DMS79 (cell line): ENCODE data around the gene CAPN13.
"Not testable (repeated sequence)": the region's sequence is repeated elsewhere in the genome, so short reads cannot be mapped to it uniquely, and the experiment has no call there.

Experiments
- DNase-seq: peaks from one replicate; lab custom pipeline; 2025; lab: John Stamatoyannopoulos, UW

CAPN13 gene

DNA sequence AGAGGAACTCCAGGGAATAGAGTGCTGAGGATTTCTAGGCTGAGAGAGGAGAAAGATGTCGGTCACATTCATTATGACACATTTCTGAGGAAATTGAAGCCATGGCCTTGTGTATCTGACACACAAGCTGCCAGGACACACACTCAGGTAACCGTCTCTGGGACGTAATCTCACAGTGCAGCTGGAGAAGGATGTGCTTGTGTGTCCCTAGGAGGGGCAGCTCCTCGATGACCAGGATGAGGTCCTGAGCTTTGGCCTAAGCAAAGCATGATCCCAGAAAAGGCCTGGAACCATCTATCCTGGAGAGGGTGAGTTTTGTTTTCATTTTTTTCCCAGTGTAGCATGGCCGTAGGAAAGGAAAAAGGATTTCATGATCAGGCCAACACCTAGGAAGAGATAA lies 102.2 kb downstream of the CAPN13 start:
- DNase-seq, result no peak

DNA sequence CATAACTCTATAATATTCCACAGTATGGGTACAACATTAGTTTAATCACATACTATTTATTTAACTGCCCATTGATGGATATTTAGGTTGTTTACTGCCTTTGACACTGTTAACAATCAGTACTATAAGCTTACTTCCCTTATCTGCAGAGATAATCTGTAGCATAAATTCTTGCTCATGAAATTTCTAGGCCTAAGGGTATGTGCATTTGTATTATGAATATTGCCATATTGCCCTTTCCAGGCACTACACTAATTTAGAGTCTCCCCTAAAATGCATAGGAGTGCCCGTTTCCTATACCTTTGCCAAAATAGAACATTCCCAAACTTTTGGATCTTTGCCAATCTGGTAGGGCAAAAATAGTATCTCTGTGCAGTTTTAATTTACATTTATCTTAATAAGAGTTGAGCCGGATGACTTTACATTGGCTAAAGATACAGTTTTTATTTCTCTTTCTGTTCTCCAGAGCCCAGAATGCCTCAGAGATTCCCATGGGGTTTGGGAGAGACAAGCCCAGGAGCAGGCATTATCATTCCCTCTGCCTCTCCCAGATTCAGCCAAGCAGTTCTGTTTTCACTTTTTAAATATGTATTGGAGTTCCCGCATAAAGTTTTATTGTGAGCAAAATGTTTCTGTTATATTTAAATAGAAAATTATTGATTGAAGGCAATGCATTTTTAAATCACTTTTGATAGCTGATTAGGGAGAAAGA lies 102.8 kb downstream of the CAPN13 start:
- no peak for DNase-seq

DNA sequence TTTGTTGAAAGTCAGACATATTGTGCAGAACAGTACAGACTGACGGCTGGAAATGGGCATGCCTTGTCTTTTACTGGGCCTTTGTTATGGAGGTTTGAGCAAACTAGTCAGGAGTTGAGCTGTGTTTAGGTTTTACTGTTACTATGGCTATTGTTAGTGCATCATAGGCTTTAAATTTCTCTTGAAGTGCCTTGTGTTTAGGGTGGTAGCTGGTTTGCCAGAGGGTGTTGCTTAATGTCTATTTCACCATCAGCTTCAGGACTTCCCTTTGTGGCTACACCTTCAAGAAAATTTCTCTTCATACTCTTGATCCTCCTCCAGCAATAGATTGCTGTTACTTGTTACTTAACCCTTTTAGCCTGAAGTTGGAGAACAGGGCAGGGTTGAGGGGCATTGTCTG lies 104.6 kb downstream of the CAPN13 start:
- DNase-seq, result no peak

DNA sequence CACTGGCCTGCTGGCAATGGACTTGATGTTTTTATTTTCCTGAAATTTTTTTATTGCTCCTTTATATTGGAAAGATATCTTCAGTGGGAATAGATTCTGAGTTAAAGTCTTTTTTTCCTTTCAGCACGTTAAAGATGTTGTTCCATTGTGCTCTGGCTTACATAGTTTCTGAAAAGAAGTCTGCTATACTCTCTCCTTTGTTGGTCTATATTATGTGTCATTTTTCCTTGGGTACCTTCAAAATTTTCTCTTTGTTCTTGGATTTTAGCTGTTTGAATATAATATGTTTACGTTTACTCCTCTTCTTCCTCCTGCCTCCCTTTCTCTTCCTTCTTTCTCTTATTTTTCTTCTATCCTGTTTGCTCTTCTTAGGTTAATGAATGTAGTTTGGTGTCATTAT lies 105.5 kb downstream of the CAPN13 start:
- no peak for DNase-seq

DNA sequence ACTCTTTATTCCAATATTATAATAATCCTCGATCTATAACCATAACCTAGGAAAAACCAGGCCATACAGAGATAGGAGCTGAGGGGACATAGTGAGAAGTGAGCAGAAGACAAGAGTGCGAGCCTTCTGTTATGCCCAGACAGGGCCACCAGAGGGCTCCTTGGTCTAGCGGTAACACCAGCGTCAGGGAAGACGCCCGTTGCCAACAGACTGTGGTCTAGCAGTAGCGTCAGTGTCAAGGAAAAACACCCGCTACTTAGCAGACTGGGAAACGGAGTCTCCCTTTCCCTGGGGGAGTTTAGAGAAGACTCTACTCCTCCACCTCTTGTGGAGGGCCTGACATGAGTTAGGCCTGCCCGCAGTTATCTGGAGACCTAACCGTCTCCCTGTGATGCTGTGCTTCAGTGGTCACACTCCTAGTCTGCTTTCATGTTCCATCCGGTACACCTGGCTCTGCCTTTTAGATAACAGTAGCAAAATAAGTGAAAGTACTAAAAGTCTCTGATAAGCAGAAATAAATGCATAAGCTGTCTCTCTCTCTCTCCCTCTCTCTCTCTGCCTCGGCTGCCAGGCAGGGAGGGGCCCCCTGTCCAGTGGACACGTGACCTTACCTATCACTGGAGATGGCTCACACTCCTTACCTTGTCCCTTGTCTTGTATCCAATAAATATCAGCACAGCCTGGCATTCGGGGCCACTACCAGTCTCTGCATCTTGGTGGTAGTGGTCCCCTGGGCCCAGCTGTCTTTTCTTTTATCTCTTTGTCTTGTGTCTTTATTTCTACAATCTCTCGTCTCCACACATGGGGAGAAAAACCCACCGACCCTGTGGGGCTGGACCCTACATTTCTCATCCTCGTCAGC lies 109.8 kb downstream of the CAPN13 start:
- not testable (repeated sequence) for DNase-seq

DNA sequence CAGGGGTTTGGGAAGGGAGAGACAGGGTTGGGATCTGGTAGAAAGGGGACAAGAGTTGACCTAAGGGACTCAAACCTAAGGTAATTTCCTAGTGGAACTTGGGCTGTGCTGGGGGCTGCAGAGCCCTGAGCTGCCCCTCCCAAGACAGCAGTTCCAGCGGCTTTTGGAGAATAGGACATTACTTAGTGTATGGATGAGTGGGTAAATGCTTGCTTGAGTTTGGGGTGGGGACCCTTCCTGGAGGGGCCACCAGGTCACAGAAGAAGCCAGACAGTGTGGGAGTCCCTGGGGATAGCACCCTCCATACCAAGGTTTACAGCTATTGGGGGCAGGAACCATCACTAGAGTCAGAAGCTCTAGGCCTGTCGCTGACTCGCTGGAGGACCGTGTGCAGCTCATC lies 111.5 kb downstream of the CAPN13 start:
- DNase-seq, result no peak

DNA sequence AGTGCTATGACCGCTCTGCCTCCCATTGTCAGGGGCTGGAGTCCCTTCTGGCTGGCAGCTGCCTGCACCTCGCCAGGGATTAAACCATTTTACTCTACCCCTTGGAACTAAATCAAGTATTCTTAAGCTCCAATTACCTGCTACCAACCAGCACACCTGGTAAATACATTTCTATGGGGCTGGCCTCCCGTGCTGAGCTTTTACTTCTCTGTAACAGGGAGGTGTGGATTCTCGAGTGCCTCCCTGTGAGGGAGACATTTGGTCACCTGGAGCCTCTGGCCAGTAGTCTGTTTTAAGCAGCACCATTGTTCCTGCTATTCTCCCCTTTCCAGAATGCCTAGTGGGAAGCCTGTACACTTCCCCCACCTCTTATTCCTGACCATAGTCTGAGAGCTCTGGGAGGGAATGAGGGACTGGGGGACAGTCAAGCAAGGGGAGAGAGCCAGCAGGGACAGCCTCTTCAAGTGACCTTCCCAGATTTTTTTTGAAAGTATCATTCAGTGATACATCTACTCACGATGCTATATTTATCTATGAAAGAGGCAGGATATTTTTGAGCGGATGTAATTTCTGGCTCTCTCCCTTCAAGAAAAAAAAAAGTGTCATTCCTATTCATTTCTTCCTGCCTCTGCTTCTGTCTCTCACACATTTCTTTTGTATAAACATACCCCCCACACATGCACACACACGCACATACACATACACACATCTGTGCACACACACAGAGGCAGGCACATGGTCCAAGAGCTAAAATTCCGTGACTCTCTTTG lies 112.8 kb downstream of the CAPN13 start:
- peak; percentile 60 for DNase-seq

DNA sequence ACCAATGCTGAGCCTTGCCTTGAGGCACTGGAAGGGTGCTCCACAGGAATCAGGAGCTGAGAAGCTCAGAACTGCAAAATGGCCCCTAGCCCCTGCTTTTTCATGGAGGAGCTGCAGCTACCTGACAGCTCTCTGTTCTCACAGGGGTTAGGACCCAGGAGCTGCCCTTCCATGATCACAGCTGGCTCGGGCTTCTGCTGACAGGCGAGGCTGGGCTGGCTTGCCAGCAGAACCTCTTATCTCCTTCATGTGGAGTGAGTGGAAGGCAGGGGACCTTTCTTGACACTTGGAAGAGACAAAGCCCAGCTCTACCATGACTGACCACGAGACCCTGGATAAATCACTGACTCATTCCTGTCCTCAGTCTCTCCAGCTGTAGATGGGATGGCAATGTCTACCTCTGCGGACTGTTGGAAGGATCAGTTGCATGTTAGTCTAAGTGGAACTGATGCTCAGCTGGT lies 113.4 kb downstream of the CAPN13 start:
- no peak for DNase-seq

DNA sequence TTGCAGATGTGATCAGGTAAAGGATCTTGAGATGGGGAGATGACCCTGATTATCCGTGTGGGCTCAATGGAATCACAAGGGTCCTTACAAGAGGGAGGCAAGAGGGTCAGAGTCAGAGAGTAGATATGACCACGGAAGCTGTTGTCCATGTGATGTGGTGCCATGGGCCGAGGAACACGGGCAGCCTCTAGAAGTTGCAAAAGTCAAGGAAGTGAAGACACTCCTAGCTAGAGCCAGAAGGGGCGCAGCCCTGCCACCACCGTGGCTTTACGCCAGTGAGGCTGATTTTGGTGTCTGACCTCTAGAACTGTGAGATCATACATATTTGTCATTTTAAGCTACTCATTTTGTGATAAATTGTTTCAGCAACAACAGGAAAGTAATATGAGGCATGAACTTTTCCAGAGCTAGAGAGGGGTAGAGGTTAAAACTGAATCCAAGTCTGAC lies 114.4 kb downstream of the CAPN13 start:
- DNase-seq, result no peak

DNA sequence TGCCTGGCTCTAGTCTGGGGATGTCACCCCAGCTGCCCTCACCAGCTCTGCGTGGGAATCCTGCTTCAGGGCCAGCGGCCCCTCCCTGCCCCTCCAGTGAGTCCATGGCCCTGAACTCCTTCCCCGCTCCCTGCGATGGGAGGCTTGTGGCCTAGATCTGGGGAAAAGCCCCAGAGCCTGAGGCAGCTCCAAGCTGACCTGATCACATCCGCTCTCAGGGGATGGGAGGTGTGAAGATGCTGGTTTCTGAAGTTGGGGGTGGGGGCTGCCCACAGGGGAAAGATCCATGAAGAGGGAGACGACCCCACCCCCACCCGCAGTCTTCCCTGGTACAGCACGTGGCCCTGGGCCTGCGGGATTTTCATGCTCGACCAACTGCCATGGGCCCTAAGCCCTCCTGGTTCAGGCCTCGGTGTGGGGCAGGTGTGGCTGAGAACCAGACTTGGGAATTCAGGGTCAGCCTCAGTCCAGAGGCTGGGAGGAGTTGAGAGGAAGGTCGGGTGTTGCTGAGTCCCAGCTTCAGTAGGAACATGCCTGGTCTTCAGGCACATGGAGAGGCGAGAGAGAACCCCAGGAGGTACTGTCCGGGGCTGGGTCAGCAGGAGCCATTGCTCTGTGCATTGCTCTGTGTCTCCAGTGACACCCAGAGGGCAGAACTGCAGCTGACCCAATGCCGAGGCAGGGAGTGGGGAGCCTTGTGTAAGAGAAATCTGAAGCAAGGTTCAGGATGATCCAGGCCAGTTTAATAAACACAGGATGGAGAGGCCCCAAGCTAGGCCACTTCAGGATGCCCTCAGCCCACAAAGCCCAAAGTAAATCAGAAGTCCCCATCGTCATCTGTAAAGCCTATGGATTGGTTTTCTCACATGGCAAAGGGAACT lies 115.1 kb downstream of the CAPN13 start:
- no peak for DNase-seq

DNA sequence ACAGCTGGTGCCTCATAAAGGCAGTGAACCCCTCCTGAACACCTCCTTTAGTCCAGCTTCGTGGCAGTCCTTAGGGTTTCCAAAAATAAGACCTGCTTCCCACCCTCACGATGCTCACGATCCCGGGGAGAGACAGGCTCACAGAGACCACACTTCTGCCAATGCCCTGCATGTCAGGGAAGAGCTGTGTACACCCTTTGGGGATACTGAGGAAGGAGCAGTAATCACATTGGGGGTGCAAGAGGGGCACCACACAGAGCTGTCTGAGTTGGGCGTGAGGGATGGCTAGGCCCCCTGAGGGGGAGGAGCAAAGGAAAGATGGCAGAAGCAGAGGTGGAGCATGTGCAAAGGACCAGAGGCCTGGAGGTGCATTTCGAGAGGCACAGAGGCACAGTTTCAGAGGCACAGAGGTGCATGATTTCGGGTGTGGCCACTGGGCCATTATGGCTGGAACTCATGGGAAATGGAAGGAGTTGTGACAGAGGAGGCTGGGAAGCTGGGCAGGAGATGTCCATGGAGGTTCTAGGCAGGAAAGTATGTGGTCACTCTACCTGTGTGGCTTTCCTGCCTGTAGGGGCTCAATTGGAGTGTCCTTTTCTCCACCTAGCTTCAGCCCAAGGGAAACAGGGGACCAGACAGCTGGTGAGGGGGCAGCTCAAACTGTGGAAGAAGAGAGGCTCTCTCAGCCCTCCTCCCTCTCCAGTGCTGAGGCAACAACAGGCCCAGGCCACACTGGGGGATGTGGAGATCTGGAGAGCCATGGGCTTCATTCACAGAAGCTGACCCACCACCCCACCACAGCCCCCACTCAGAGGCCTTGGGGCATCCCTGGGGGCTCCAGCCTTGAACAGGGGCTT lies 115.9 kb downstream of the CAPN13 start:
- DNase-seq, result no peak

DNA sequence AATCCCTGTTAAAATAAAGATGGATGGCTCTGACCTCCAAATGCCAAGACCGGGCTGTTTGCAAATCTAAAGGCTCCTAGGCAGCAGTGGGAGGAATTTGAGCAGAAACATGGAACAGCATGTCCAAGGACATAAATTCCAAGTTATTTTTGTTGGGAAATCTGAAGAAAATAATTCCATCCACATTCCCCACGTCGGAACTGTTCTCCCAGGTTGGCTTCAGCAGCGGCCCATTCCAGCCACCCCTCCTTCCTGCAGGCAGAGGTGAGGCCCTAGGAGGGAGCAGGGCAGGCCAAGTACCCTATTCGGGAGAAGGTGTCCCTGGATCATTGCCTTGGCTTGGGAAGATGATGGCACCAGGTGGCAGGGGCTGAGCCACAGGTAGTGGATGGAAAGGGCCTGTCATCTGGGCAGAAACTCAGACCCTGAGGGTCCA lies 117.1 kb downstream of the CAPN13 start:
- DNase-seq, result no peak

DNA sequence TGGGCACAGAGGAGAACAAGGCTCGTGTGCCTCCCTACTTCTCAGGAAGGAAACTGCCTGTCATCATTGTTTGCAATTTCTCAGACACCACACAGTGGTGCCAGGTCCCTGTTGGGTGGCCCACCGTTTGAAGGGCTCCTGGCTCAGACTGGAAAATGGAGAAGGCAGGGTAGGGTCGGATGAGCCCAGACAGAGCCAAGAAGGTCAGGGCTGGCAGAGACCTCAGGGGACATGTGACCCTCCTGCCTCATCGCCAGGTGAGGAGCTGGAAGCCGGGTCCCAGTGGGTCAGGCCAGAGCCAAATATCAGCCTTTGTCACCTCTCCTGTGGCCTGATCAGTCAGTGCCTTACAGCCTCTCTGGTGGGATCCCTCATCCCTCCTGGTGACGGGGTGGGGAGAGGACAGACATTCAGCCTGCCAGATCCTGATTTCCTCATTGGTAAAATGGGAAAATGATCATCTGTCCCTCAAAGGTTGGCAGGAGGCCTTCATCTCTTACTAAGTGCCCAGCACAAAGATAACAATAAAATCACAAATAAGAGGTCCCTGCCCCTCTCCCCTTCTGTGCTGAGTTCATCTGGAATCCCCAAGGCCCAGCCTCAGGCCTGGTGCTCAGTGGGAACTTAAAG lies 117.6 kb downstream of the CAPN13 start:
- DNase-seq, result no peak

DNA sequence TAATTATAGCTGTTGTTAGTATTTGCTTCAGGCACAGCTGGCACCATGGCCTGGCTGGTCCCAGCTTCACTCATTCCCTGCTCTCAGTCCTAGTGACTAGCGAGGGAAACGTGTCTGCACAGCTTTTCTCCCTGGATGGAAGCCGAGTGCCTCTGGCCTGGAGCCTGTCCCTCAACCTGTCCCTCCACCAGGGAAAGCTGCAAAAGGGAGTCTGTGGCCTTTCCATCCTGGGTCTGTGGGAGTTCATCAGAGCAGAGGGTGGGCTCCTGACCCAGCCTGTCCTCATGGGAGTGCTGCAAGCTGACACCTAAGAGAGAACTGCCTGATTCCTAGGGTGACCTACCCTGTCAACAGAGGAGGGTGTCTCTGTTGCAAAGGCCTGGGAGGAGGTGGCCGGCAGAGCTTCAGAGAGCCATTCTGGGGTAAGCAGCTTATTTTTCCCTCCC lies 118.3 kb downstream of the CAPN13 start:
- no peak for DNase-seq

DNA sequence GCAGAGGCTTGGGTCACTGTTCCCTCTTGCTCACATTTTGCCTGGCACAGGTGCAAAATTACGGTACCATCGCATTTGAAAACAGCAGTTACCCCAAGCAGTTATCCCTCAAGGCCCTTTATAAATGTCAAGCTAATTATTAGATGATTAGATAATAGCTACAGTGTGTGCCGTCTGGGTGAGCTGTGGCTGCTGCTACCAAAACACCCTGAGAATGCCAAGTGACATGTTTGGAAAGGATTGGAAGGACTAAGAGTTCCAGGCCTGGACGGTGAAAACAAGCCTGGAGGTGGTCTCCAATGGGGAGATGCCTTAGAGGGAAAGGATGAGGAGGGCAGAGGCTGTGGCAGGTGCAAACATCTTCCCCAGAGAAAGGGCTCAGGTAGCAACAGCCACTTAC lies 120.6 kb downstream of the CAPN13 start:
- peak; percentile 56 for DNase-seq

DNA sequence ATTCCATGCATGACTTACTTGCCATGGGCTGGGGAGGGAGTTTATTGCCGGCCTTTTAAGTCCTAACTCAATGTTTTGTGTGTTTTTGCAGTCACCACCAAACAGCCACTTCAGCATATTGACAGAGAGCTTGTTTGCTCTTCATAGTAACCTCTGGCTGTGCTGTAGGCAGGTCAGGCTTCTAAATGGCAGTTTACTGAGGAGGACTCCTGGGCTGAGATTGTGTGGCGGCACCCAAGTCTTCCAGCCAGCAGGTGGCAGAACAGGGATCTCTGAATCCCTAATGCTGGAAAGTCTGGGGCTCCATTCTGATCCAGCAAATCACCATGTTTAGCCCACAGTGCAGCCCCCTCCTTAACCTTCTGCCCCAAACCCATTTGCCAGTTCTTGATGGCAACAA lies 121.2 kb downstream of the CAPN13 start:
- peak; percentile 91 for DNase-seq

DNA sequence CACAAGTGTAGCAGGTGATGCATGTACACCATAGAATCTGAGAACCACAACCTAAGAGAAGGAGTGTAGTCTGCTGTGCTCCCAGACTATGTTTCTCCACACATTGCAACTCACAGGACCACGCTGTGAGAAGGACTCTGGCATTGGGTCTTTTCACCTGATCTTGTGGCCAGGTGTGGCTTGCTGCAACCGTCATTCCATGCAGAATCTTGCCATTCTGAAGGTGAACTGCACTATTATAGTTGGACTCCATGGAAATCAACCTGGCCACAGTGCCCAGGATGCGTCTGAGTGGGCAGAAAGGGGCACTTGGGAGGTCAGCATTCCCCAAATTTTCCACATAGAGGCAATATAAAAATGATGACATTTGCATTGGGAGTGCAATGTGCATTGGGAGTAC lies 122.2 kb downstream of the CAPN13 start:
- DNase-seq, result no peak

DNA sequence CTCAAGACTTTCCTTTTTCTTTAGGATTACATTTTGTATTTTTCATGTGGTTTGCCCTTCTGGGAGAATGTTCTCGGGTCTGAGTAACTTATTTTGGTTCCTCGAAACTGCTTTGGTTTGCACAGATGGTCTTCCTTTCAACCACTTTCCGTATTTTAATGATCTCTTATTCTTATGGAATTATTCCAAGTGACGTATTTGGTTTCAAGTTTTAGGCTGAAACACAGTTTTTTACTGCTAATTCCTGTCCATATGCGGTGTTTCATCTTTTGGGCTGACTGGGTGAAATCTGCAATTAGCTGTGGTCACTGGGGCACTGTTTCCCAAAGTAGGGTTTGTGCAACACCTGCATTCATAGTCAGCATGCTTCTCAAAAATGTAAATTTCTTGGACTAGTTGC lies 122.7 kb downstream of the CAPN13 start:
- DNase-seq, result no peak

DNA sequence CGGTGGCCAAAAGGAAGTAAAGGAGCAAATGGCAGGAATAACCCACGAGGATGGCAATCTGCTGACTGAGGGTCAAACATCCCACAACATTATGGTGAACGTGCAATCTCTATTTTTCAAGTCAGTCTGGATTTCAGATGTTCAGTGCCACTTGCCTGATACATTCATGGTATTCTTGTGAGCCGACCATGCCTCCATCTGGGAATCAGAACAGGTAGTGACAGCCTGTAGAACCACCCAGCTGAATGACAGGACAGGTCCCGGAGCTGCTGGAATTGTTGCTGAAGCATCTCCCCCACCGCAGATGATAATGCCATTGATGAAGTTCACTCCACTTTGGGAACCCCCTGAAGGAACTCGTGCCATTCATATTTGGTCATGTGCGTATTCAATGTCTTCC lies 123.2 kb downstream of the CAPN13 start:
- no peak for DNase-seq
